GM13976 (cell line): ENCODE results near the gene DAPK1.

Source experiments
- DNase-seq: peaks from one replicate; pipeline ENCODE4 v3.0.0; 2012; ENCODE audit warnings: low spot score
- CTCF ChIP-seq: IDR thresholded peaks from 2 replicates; pipeline ENCODE4 v1.5.1; 2012; ENCODE audit warnings: borderline replicate concordance, mild to moderate bottlenecking; ENCODE audit not compliant: insufficient read depth; ENCODE audit errors: extremely low read depth, missing control alignments, control extremely low read depth
- in situ Hi-C: fragments of 300-500 bp; cut with MboI; formaldehyde crosslinking; loops from one replicate; pipeline ENCODE4 v1.12.0; 2022; ENCODE audit warnings: low sequenced_read_pairs, mixed read lengths, inconsistent platforms; ENCODE audit not compliant: unreplicated experiment

The DAPK1 gene

GRCh38 chr9:87604886-87605588 is 107.4 kb downstream of the DAPK1 start:
- TF ChIP-seq CTCF: no peak
- in situ Hi-C loops: no loop called here
- no peak for DNase-seq

GRCh38 chr9:87605676-87606075 is 108.0 kb downstream of the DAPK1 start:
- TF ChIP-seq CTCF: no peak
- DNase-seq: no peak
- in situ Hi-C loops: no loop called here

DNA sequence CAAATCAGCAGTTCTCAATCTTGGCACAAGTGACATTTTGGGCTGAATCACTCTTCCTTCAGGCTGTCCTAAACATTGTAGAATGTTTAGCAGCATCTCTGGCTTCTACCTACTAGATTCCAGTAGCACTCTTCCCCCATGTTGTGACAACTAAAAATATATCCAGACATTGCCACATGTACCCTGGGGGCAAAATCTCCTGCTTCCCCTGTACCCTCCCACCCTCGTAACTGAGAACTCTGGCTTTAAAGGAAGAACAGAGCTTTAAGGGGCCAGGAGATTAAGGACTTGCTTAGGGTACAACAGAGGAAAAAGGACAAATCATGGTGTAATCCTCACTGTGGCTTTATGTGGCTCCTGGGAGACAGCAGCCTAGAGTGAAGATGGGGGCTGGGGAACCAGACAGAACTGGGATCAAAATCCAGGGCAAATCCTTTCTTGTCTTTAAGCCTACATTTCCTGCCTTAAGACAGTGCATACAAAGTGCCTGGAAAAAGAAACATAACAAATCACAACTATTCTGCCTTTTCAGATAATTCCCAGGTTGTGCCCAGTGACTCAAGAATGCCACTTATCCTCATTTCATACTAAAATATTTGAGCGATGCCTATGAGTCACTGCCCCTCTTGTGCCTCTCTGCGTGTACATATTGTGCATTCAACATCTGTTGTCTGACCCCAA is 109.3 kb downstream of the DAPK1 start:
- in situ Hi-C loops: no loop called here
- DNase-seq: no peak
- TF ChIP-seq CTCF: no peak

DNA sequence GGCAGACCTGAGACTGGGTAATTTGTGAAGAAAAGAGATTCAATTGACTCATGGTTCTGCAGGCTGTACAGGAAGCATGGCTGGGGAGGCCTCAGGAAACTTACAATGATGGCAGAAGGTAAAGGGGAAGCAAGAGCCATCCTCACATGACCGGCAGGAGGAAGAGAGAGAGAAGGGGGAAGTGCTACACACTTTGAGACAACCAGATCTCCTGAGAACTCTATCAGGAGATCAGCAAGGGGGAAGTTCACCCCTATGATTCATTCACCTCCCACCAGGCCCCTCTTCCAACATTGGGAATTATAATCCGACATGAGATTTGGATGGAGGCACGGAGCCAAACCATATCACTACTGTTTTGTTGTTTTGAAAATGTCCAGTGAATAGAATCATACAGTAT is 110.2 kb downstream of the DAPK1 start:
- TF ChIP-seq CTCF: no peak
- DNase-seq: no peak
- in situ Hi-C loops: no loop called here

- DNase-seq: no peak
- no peak for TF ChIP-seq CTCF
- in situ Hi-C loops: no loop called here
These were observed 111.3 kb downstream of the DAPK1 start for GRCh38 chr9:87609002-87609401.

GRCh38 chr9:87609486-87609885 is 111.8 kb downstream of the DAPK1 start:
- TF ChIP-seq CTCF: no peak
- no peak for DNase-seq
- in situ Hi-C loops: no loop called here
